Ascending aorta (tissue), 2 donors: Measurements from ENCODE around the gene RELT. TPM values are rescaled to one million over a fixed set of nuclear protein-coding genes. Genes with fewer than 3 reads are reported as not detected.
A peak's percentile ranks its signal among the peaks of the same experiment; 100 is the strongest.

Experiments
- DNase-seq, 2 donors: peaks; one replicate each; pipeline ENCODE4 v3.0.0-alpha.2; 2019; ENCODE audit warnings: low spot score in 2 of 2
- H3K27ac ChIP-seq, 2 donors: fragments of 200-600 bp; sonication (generic); one replicate each; pipeline ENCODE4 v1.5.1; 2016 to 2017; ENCODE audit warnings: mild to moderate bottlenecking in 1 of 2
- H3K27me3 ChIP-seq: fragments of 200-600 bp; sonication (generic); one replicate; pipeline ENCODE4 v1.5.1; 2017
- H3K36me3 ChIP-seq, 2 donors: fragments of 200-600 bp; sonication (generic); one replicate each; pipeline ENCODE4 v1.5.1; 2016
- H3K4me1 ChIP-seq, 2 donors: fragments of 200-600 bp; sonication (generic); one replicate each; pipeline ENCODE4 v1.5.1; 2016 to 2017; ENCODE audit warnings: mild to moderate bottlenecking in 1 of 2
- H3K4me3 ChIP-seq, 2 donors: fragments of 200-600 bp; sonication (generic); one replicate each; pipeline ENCODE4 v1.5.1; 2016 to 2017; ENCODE audit warnings: mild to moderate bottlenecking in 1 of 2
- H3K9me3 ChIP-seq, 2 donors: fragments of 200-600 bp; sonication (generic); one replicate each; pipeline ENCODE4 v1.5.1; 2016
- CTCF ChIP-seq, 3 experiments: fragments of 200-600 bp in 2 of 3; fragments of 450-650 bp in 1 of 3; sonication (generic) in 2 of 3; IDR thresholded peaks; one replicate each; pipeline ENCODE4 v1.5.1; 2016 to 2019; ENCODE audit warnings: antibody characterized with exemption in 3 of 3, mild to moderate bottlenecking in 1 of 3, moderate library complexity in 1 of 3
- intact Hi-C: fragments of 100-400 bp; cut with DNase I; formaldehyde crosslinking; loops from one replicate; pipeline ENCODE4 v1.15.1; 2023
- total RNA-seq: library from RNA; depleted of rRNA; stranded (reverse); fragments of >200 nt; gene quantifications from one replicate; pipeline ENCODE4 v1.1.0, GENCODE V29; 2016

RELT gene
- total RNA-seq, 1 donor from 2014 or later: 25.7 TPM

GRCh38 chr11:73367482-73368024 lies 8.6 kb upstream of the RELT start:
- Histone ChIP-seq H3K4me1 (peaks cover 0 to 3% of the 10 kb centered on the region in 2 donors), H3K27me3 (no peaks in the 10 kb centered on the region), H3K27ac (no peak overlapping the region), H3K36me3 (peaks cover 58 to 61% of the 10 kb centered on the region in 2 donors), H3K9me3 (no peaks in the 10 kb centered on the region), H3K4me3 (no peak overlapping the region)
- TF ChIP-seq CTCF (IDR thresholded peaks at IDR 0.05): no peak
- intact Hi-C loops: no loop called here
- no peak for DNase-seq

- DNase-seq: no peak
- H3K27ac ChIP-seq: peak overlapping the region; percentile 69 to 72
Observed at GRCh38 chr11:73372375-73372993, 3.7 kb upstream of the RELT start.

DNA sequence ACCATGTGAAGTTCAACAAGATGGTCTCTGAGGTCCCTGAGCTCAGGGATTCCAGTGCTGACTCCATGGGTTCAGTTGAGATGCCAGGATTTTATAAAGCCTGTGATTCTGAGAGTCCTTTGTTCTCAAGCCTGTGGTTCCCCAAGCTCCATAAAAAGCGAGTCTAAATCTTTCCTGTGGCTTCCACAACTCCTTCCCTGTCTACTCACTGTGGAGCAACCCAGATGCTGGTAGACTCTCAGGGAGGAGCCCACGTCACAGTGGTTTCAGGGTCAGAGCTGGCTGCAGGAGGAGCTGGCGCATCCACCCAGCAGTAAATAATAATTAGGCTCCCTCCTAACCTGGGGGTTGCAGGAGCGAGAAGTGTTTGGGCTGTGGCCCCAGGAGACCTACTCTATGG lies 2.0 kb upstream of the RELT start:
- Histone ChIP-seq H3K27me3 (no peaks in the 10 kb centered on the region), H3K27ac (peak overlapping the region in 1 of 2 donors; percentile 62), H3K4me3 (no peak overlapping the region), H3K9me3 (no peaks in the 10 kb centered on the region), H3K4me1 (peaks cover 0 to 8% of the 10 kb centered on the region in 2 donors), H3K36me3 (peaks cover 0 to 3% of the 10 kb centered on the region in 2 donors)
- DNase-seq: no peak
- intact Hi-C loops: loop anchor here (10.0 kb wide), 1 partner anchor 649 kb away; no protein-coding TSS in a partner anchor
- TF ChIP-seq CTCF (IDR thresholded peaks at IDR 0.05): no peak

More at GRCh38 chr11:73372375-73372993, 3.7 kb upstream of the RELT start:
- Histone ChIP-seq H3K36me3 (peaks cover 12 to 13% of the 10 kb centered on the region in 2 donors), H3K4me1 (peaks cover 0 to 8% of the 10 kb centered on the region in 2 donors), H3K4me3 (no peak overlapping the region), H3K9me3 (no peaks in the 10 kb centered on the region), H3K27me3 (no peaks in the 10 kb centered on the region)
- intact Hi-C loops: loop anchor here (10.0 kb wide), 1 partner anchor 648 kb away; no protein-coding TSS in a partner anchor
- peak in 2 of 3 experiments; percentile 4 to 40 for TF ChIP-seq CTCF (IDR thresholded peaks at IDR 0.05)

DNA sequence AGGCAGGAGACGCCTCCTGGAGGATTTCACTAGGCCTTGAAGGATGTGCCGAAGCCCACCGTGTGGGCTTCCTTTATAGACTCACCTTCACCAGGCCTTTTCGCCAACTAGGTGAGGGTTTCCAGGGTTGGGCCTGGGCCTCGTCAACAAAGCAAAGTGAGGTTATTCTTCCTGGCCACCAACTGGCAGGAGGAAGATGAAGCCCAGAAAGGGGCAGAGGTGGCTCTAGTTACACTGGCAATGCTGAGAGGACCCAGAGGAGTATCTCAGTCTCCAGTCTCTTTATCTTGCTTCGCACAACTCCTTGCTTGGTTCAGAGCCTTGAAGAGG lies 404 bp upstream of the RELT start:
- Histone ChIP-seq H3K9me3 (no peaks in the 10 kb centered on the region), H3K4me1 (peaks cover 0 to 8% of the 10 kb centered on the region in 2 donors), H3K27ac (peak overlapping the region; percentile 88 to 92), H3K4me3 (peak overlapping the region in 1 of 2 donors; percentile 79), H3K27me3 (no peaks in the 10 kb centered on the region), H3K36me3 (no peaks in the 10 kb centered on the region)
- intact Hi-C loops: loop anchor here (1.0 to 10.0 kb wide), 5 partner anchors 16 to 651 kb away; partner anchors contain the start of gene RAB6A
- TF ChIP-seq CTCF (IDR thresholded peaks at IDR 0.05): no peak
- no peak for DNase-seq

DNA sequence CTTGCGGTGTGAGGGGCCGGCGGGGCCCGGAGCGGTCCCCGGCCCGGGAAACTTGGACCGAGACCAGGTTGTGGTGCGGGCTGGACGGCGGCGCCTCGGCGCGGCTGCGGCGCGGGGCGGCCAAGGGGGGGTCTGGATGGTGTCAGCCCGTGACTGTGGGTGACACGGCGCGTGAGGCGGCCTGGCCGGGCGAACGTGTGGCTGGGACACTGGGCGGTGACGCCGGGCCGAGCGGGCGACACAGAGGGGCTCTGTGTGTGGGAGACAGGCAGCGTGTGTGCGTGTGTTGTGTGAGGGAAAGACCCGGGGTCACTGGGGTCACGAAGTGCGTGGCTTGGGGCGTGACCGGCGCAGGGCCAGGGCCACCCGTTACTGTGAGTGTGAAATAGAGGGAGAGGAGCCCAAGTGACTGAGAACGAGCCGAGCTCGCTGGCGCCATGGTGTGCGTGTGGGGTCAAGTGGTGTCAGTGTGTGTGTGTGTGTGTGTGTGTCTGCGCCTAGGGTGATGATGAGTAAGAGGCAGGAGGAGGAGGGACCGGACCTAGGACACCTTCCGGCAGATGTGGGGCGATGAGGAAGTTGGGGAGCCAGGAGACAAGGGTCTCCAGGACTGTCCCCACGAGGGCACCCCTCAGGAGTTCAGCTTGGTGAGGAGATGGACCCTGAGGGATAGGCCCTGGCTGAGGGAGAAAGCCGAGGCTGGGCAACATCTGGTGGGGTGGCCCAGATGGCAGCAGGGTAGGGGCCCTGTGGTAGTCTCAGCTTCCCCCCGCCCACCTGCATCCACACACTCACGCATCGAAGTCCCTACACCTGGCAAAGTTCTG lies 817 bp downstream of the RELT start:
- Histone ChIP-seq H3K4me3 (peak overlapping the region; percentile 73 to 79), H3K4me1 (peaks cover 0 to 7% of the 10 kb centered on the region in 2 donors), H3K27me3 (no peaks in the 10 kb centered on the region), H3K27ac (peak overlapping the region; percentile 88 to 92), H3K36me3 (no peaks in the 10 kb centered on the region), H3K9me3 (no peaks in the 10 kb centered on the region)
- intact Hi-C loops: loop anchor here (1.0 to 10.0 kb wide), 5 partner anchors 16 to 652 kb away; partner anchors contain the start of gene RAB6A
- peak; percentile 61 to 87 for DNase-seq
- TF ChIP-seq CTCF (IDR thresholded peaks at IDR 0.05): no peak
